Islet of Langerhans (tissue), 1 donor: ENCODE results near the gene ACVR2B.
"Not testable (repeated sequence)": the region's sequence is repeated elsewhere in the genome, so short reads cannot be mapped to it uniquely, and the experiment has no call there.

Experiments used
- FAIRE-seq: peaks from one replicate; lab custom pipeline; 2011; peaks lifted over from hg19 to GRCh38; lab: Jason Lieb, UNC

The ACVR2B gene

GRCh38 chr3:38453075-38453912 lies at the start of gene ACVR2B:
Gene ACVR2B, plus strand, starts transcription at chr3:38453890. Its CDS starts 433 bp downstream, at chr3:38454323.
- FAIRE-seq, result no peak

- FAIRE-seq, result no peak
Measured at GRCh38 chr3:38404286-38404685, 49.4 kb upstream of the ACVR2B start.

- FAIRE-seq, result no peak
Measured at GRCh38 chr3:38411591-38411990, 42.1 kb upstream of the ACVR2B start.

- not testable (repeated sequence) for FAIRE-seq
Measured at GRCh38 chr3:38420758-38421157, 32.9 kb upstream of the ACVR2B start.

GRCh38 chr3:38421679-38422336 lies 31.9 kb upstream of the ACVR2B start:
- FAIRE-seq, result no peak

GRCh38 chr3:38426798-38427426 lies 26.8 kb upstream of the ACVR2B start:
- FAIRE-seq, result not testable (repeated sequence)

GRCh38 chr3:38432871-38433658 lies 20.6 kb upstream of the ACVR2B start:
- FAIRE-seq, result not testable (repeated sequence)

- FAIRE-seq, result not testable (repeated sequence)
Measured at GRCh38 chr3:38433661-38434060, 20.0 kb upstream of the ACVR2B start.

- FAIRE-seq, result not testable (repeated sequence)
Measured at GRCh38 chr3:38438436-38439069, 15.1 kb upstream of the ACVR2B start.

- FAIRE-seq, result not testable (repeated sequence)
Measured at GRCh38 chr3:38443205-38443604, 10.5 kb upstream of the ACVR2B start.

- FAIRE-seq, result no peak
Measured at GRCh38 chr3:38446085-38446686, 7.5 kb upstream of the ACVR2B start.

GRCh38 chr3:38446812-38447211 lies 6.9 kb upstream of the ACVR2B start:
- FAIRE-seq, result no peak

- no peak for FAIRE-seq
Measured at GRCh38 chr3:38450853-38451252, 2.8 kb upstream of the ACVR2B start.

GRCh38 chr3:38453913-38454177 lies 155 bp downstream of the ACVR2B start:
- no peak for FAIRE-seq

GRCh38 chr3:38454178-38454883 lies 641 bp downstream of the ACVR2B start:
- FAIRE-seq, result no peak

- no peak for FAIRE-seq
Measured at GRCh38 chr3:38454884-38455638, 1.4 kb downstream of the ACVR2B start.

GRCh38 chr3:38455639-38456430 lies 2.1 kb downstream of the ACVR2B start:
- FAIRE-seq, result no peak

GRCh38 chr3:38457111-38458003 lies 3.7 kb downstream of the ACVR2B start:
- no peak for FAIRE-seq
